ENCODE measurements around the gene VARS2. TPM values are rescaled to one million over a fixed set of nuclear protein-coding genes. Genes with fewer than 3 reads are reported as not detected.
A peak's percentile ranks its signal among the peaks of the same experiment; 100 is the strongest.

The VARS2 gene
- total RNA-seq, 2 experiments from 2014 or later, result 78.1 to 82.8 TPM

- CTCF ChIA-PET, result interaction anchor here (0.6 to 1.4 kb wide), 5 partner anchors 25 to 147 kb away, joined by 3 to 5 read pairs (median 3); no protein-coding TSS in a partner anchor
- intact Hi-C loops (cut with micrococcal nuclease), result loop anchor here (5.0 kb wide), 1 partner anchor 102 kb away; no protein-coding TSS in a partner anchor
- Mint-ChIP-seq H3K36me3 (ENCODE audit: low read depth) (no peaks in the 10 kb centered on the region), H3K4me1 (ENCODE audit: low read depth) (peaks cover 2% of the 10 kb centered on the region), H3K27ac (no peak within 1 kb of the TSS), H3K27me3 (ENCODE audit: low read depth) (peaks cover 35% of the 10 kb centered on the region), H3K4me3 (no peak within 1 kb of the TSS), H3K9me3 (no peaks in the 10 kb centered on the region)
- DNase-seq, result no peak
These were observed 26.4 kb downstream of the VARS2 start, which contains the start of gene MUCL3 for GRCh38 chr6:30940361-30940986. Gene MUCL3, plus strand, starts transcription at chr6:30940973. Its CDS starts 27 bp downstream, at chr6:30941000.

- Mint-ChIP-seq H3K4me1 (ENCODE audit: low read depth) (peaks cover 2% of the 10 kb centered on the region), H3K27me3 (ENCODE audit: low read depth) (peaks cover 35% of the 10 kb centered on the region), H3K27ac (no peak overlapping the region), H3K4me3 (no peak overlapping the region), H3K9me3 (no peaks in the 10 kb centered on the region), H3K36me3 (ENCODE audit: low read depth) (no peaks in the 10 kb centered on the region)
- CTCF ChIA-PET, result interaction anchor here (1.4 kb wide), 1 partner anchor 137 kb away, joined by 7 read pairs; no protein-coding TSS in a partner anchor
- peak; percentile 34 for DNase-seq
- intact Hi-C loops (cut with micrococcal nuclease), result loop anchor here (5.0 kb wide), 1 partner anchor 100 kb away; no protein-coding TSS in a partner anchor
These were observed 28.5 kb downstream of the VARS2 start for GRCh38 chr6:30942338-30943060.

DNA sequence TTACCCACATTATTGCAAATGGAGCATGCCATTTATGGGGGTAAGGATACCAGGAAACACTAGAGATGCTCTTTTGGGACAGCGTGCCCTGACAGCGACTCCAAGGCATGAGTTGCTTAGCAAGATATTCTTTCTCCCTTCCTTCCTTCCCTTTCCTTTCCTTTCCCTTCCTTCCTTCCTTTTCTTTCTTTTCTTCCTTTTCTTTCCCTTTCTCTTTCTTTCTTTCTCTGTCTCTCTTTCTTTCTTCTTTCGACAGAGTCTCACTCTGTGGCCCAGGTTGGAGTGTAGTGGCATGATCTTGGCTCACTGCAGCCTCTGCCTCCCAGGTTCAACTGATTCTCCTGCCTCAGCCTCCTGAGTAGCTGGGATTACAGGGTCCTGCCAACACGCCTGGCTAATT is 30.0 kb downstream of the VARS2 start:
- Mint-ChIP-seq H3K27me3 (ENCODE audit: low read depth) (peaks cover 35% of the 10 kb centered on the region), H3K27ac (no peak overlapping the region), H3K4me1 (ENCODE audit: low read depth) (peaks cover 2% of the 10 kb centered on the region), H3K4me3 (no peak overlapping the region), H3K36me3 (ENCODE audit: low read depth) (peaks cover 2% of the 10 kb centered on the region), H3K9me3 (no peaks in the 10 kb centered on the region)
- intact Hi-C loops (cut with micrococcal nuclease), result loop anchor here (5.0 kb wide), 1 partner anchor 98 kb away; no protein-coding TSS in a partner anchor
- CTCF ChIA-PET, result no interaction called here
- no peak for DNase-seq

DNA sequence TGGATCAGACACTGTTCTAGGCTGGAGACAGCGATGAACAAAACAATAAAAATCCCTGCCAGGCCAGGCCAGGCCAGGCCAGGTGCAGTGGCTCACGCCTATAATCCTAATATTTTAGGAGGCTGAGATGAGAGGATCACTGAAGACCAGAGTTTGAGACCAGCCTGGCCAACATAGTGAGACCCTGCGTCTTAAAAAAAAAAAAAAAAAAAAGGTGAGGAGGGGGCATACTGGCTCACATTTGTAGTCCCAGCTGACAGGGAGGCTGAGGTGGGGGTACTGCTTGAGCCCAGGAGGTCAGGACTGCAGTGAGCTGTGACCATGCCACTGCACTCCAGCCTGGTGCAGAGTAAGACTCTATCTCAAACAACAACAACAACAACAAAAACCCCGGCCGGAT is 31.2 kb downstream of the VARS2 start:
- H3K27ac Mint-ChIP-seq, result no peak overlapping the region
- peaks cover 34% of the 10 kb centered on the region for H3K27me3 Mint-ChIP-seq (ENCODE audit: low read depth)
- H3K4me3 Mint-ChIP-seq, result no peak overlapping the region
- DNase-seq, result no peak
- CTCF ChIA-PET, result interaction anchor here (0.7 kb wide), 1 partner anchor 293 kb away, joined by 3 read pairs; no protein-coding TSS in a partner anchor
- intact Hi-C loops (cut with micrococcal nuclease), result no loop called here
- H3K36me3 Mint-ChIP-seq (ENCODE audit: low read depth), result peaks cover 2% of the 10 kb centered on the region
- H3K9me3 Mint-ChIP-seq, result no peaks in the 10 kb centered on the region
- H3K4me1 Mint-ChIP-seq (ENCODE audit: low read depth), result peaks cover 2% of the 10 kb centered on the region

DNA sequence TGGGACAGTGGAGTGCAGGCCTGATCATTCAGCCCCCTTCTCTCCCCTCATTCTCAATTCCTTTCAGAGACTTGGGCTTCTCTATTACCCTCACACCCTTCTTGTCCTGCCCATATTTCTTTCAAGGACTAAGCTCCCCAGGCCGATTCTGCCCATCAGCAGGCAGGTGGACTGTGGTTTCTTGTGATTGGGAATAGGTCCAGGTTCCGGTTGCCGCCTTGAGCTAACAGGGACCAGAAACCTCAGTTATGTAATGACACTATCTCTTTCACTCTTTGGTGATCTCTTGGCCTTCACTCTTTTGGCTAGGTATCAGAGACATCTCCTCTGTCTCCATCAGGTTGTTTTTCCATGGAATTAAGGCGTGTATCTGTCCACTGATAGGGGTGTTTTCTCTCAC is 33.2 kb downstream of the VARS2 start:
- Mint-ChIP-seq H3K36me3 (ENCODE audit: low read depth) (peaks cover 2% of the 10 kb centered on the region), H3K4me3 (no peak overlapping the region), H3K27me3 (ENCODE audit: low read depth) (peaks cover 20% of the 10 kb centered on the region), H3K4me1 (ENCODE audit: low read depth) (peaks cover 2% of the 10 kb centered on the region), H3K9me3 (no peaks in the 10 kb centered on the region), H3K27ac (no peak overlapping the region)
- CTCF ChIA-PET, result interaction anchor here (0.9 kb wide), 1 partner anchor 133 kb away, joined by 5 read pairs; no protein-coding TSS in a partner anchor
- no peak for DNase-seq
- intact Hi-C loops (cut with micrococcal nuclease), result no loop called here

DNA sequence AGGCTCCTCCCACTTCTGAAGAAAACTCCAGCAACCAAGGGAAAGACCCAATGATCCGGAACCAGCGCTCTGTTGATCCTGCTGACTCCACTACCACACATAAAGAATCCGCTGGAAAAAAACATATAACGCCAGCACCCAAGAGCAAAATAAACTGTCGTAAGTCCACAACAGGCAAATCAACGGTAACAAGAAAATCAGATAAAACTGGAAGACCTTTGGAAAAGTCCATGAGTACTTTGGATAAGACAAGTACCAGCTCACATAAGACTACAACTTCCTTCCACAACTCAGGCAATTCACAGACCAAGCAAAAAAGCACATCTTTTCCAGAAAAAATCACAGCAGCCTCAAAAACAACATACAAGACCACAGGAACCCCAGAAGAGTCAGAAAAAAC is 34.8 kb downstream of the VARS2 start:
- H3K9me3 Mint-ChIP-seq, result no peaks in the 10 kb centered on the region
- H3K4me1 Mint-ChIP-seq (ENCODE audit: low read depth), result no peaks in the 10 kb centered on the region
- peaks cover 2% of the 10 kb centered on the region for H3K36me3 Mint-ChIP-seq (ENCODE audit: low read depth)
- H3K4me3 Mint-ChIP-seq, result no peak overlapping the region
- peaks cover 8% of the 10 kb centered on the region for H3K27me3 Mint-ChIP-seq (ENCODE audit: low read depth)
- CTCF ChIA-PET, result no interaction called here
- no peak for DNase-seq
- intact Hi-C loops (cut with micrococcal nuclease), result no loop called here
- no peak overlapping the region for H3K27ac Mint-ChIP-seq

DNA sequence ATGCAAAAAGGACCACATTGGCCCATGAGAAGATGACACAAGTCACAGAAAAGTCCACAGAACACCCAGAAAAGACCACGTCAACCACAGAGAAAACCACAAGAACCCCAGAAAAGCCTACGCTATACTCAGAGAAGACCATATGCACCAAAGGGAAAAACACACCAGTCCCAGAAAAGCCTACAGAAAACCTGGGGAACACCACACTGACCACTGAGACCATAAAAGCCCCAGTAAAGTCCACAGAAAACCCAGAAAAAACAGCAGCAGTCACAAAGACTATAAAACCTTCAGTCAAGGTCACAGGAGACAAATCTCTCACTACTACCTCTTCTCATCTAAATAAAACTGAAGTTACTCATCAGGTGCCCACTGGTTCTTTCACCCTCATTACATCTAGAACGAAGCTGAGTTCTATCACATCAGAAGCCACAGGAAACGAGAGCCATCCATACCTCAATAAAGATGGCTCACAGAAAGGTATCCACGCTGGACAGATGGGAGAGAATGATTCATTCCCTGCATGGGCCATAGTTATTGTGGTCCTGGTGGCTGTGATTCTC is 38.0 kb downstream of the VARS2 start:
- Mint-ChIP-seq H3K9me3 (no peaks in the 10 kb centered on the region), H3K27ac (no peak overlapping the region), H3K4me1 (ENCODE audit: low read depth) (peaks cover 13% of the 10 kb centered on the region), H3K4me3 (no peak overlapping the region), H3K36me3 (ENCODE audit: low read depth) (peaks cover 2% of the 10 kb centered on the region), H3K27me3 (ENCODE audit: low read depth) (no peaks in the 10 kb centered on the region)
- CTCF ChIA-PET, result interaction anchor here (1.2 kb wide), 1 partner anchor 135 kb away, joined by 3 read pairs; no protein-coding TSS in a partner anchor
- DNase-seq, result no peak
- intact Hi-C loops (cut with micrococcal nuclease), result no loop called here

- CTCF ChIA-PET, result interaction anchor here (1.1 to 1.3 kb wide), 2 partner anchors 39 to 125 kb away, joined by 3 to 6 read pairs; no protein-coding TSS in a partner anchor
- Mint-ChIP-seq H3K9me3 (no peaks in the 10 kb centered on the region), H3K27me3 (ENCODE audit: low read depth) (peaks cover 4% of the 10 kb centered on the region), H3K4me1 (ENCODE audit: low read depth) (peaks cover 13% of the 10 kb centered on the region), H3K36me3 (ENCODE audit: low read depth) (no peaks in the 10 kb centered on the region), H3K4me3 (peak overlapping the region; percentile 71), H3K27ac (no peak overlapping the region)
- intact Hi-C loops (cut with micrococcal nuclease), result no loop called here
- DNase-seq, result no peak
These were observed 40.8 kb downstream of the VARS2 start for GRCh38 chr6:30954631-30955366.

GRCh38 chr6:30955367-30956042 is 41.5 kb downstream of the VARS2 start:
- no peak overlapping the region for H3K27ac Mint-ChIP-seq
- peaks cover 13% of the 10 kb centered on the region for H3K4me1 Mint-ChIP-seq (ENCODE audit: low read depth)
- peak overlapping the region; percentile 71 for H3K4me3 Mint-ChIP-seq
- peak; percentile 82 for DNase-seq
- intact Hi-C loops (cut with micrococcal nuclease), result no loop called here
- CTCF ChIA-PET, result interaction anchor here (0.7 to 1.3 kb wide), 2 partner anchors 40 to 125 kb away, joined by 3 to 6 read pairs; no protein-coding TSS in a partner anchor
- no peaks in the 10 kb centered on the region for H3K36me3 Mint-ChIP-seq (ENCODE audit: low read depth)
- peaks cover 4% of the 10 kb centered on the region for H3K27me3 Mint-ChIP-seq (ENCODE audit: low read depth)
- no peaks in the 10 kb centered on the region for H3K9me3 Mint-ChIP-seq

DNA sequence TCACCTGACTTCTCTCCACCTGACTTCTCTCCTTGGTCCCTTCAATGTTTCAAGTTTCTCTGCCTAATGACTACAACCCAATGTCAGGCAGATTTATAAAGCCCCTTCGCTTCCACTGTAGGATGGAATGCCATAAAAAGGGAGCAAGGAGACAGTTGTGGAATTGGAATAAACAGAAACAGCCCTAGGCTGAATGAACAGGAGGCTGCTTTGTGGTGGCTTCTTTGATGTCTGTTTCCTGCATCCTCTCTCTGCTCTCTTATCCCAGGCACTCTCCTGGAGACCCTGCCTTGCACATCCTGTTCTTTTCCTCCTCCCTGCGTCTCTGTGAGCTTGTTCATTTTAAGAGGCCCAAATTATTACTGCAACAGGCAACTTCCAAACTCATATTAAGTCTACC is 43.7 kb downstream of the VARS2 start:
- Mint-ChIP-seq H3K4me3 (no peak overlapping the region), H3K27ac (no peak overlapping the region), H3K9me3 (no peaks in the 10 kb centered on the region), H3K36me3 (ENCODE audit: low read depth) (no peaks in the 10 kb centered on the region), H3K27me3 (ENCODE audit: low read depth) (peaks cover 4% of the 10 kb centered on the region), H3K4me1 (ENCODE audit: low read depth) (peaks cover 13% of the 10 kb centered on the region)
- intact Hi-C loops (cut with micrococcal nuclease), result no loop called here
- DNase-seq, result no peak
- CTCF ChIA-PET, result interaction anchor here (0.7 kb wide), 1 partner anchor 814 kb away, joined by 3 read pairs; no protein-coding TSS in a partner anchor

GRCh38 chr6:30960907-30961673 is 47.1 kb downstream of the VARS2 start:
- no peak for DNase-seq
- no peaks in the 10 kb centered on the region for H3K9me3 Mint-ChIP-seq
- intact Hi-C loops (cut with micrococcal nuclease), result no loop called here
- H3K36me3 Mint-ChIP-seq (ENCODE audit: low read depth), result no peaks in the 10 kb centered on the region
- H3K27me3 Mint-ChIP-seq (ENCODE audit: low read depth), result peaks cover 13% of the 10 kb centered on the region
- no peak overlapping the region for H3K27ac Mint-ChIP-seq
- H3K4me3 Mint-ChIP-seq, result no peak overlapping the region
- H3K4me1 Mint-ChIP-seq (ENCODE audit: low read depth), result peaks cover 5% of the 10 kb centered on the region
- CTCF ChIA-PET, result no interaction called here
